GM23248 (cell line): ENCODE data around the gene ARID5B.

ENCODE experiments used
- EZH2 ChIP-seq: fragments of 200-600 bp; sonication (generic); IDR thresholded peaks from 2 replicates; pipeline ENCODE4 v1.6.1; 2018; ENCODE audit warnings: antibody characterized with exemption, mild to moderate bottlenecking; ENCODE audit not compliant: insufficient read depth, poor library complexity, severe bottlenecking
- EZH2phosphoT487 ChIP-seq: fragments of 200-600 bp; sonication (generic); IDR thresholded peaks from 2 replicates; pipeline ENCODE4 v1.6.1; 2018; ENCODE audit warnings: antibody characterized with exemption, moderate library complexity, mild to moderate bottlenecking, low read depth; ENCODE audit not compliant: insufficient read depth

GRCh38 chr10:62073429-62073828 is 171.9 kb downstream of the ARID5B start:
- TF ChIP-seq EZH2phosphoT487, result no peak
- TF ChIP-seq EZH2, result no peak
